Fibroblast of skin of back (primary cell): ENCODE measurements around the gene ALB. TPM values are rescaled to one million over a fixed set of nuclear protein-coding genes. Genes with fewer than 3 reads are reported as not detected.
"Not testable (repeated sequence)": the region's sequence is repeated elsewhere in the genome, so short reads cannot be mapped to it uniquely, and the experiment has no call there.

Experiments used
- DNase-seq: peaks from one replicate; pipeline ENCODE4 v3.0.0-alpha.2; 2013
- polyA plus RNA-seq, 2 experiments: library from polyadenylated mRNA; unstranded; fragments of 120-200 nt; gene quantifications; one replicate each; pipeline ENCODE4 v1.2.1, GENCODE V29; 2013; ENCODE audit not compliant: insufficient read length in 2 of 2

Gene ALB
- 0.44 TPM for polyA plus RNA-seq (2013, experiment 1 of 2; ENCODE audit: insufficient read length)
- polyA plus RNA-seq (2013, experiment 2 of 2; ENCODE audit: insufficient read length): 0.25 TPM

GRCh38 chr4:73404042-73404441 is at the start of gene ALB:
Gene ALB, plus strand, starts transcription at chr4:73404287. Its CDS starts 41 bp downstream, at chr4:73404328.
- DNase-seq: no peak

- DNase-seq: not testable (repeated sequence)
These were observed 46.9 kb upstream of the ALB start for GRCh38 chr4:73357174-73357573.

- DNase-seq: not testable (repeated sequence)
These were observed 34.4 kb upstream of the ALB start for GRCh38 chr4:73369506-73370199.

- no peak for DNase-seq
These were observed 28.8 kb upstream of the ALB start for GRCh38 chr4:73375328-73375741.

- DNase-seq: no peak
These were observed 27.8 kb upstream of the ALB start for GRCh38 chr4:73376251-73376650.

- DNase-seq: no peak
These were observed 27.1 kb upstream of the ALB start for GRCh38 chr4:73376976-73377375.

GRCh38 chr4:73378887-73379286 is 25.2 kb upstream of the ALB start:
- no peak for DNase-seq

GRCh38 chr4:73379946-73380345 is 24.1 kb upstream of the ALB start:
- DNase-seq: no peak

- DNase-seq: no peak
These were observed 22.9 kb upstream of the ALB start for GRCh38 chr4:73381214-73381613.

GRCh38 chr4:73383452-73383851 is 20.6 kb upstream of the ALB start:
- no peak for DNase-seq

- no peak for DNase-seq
These were observed 16.5 kb upstream of the ALB start for GRCh38 chr4:73387552-73387951.

GRCh38 chr4:73388887-73389286 is 15.2 kb upstream of the ALB start:
- DNase-seq: no peak

- DNase-seq: not testable (repeated sequence)
These were observed 14.4 kb upstream of the ALB start for GRCh38 chr4:73389663-73390062.

- no peak for DNase-seq
These were observed 12.3 kb upstream of the ALB start for GRCh38 chr4:73391774-73392173.

GRCh38 chr4:73392936-73393335 is 11.2 kb upstream of the ALB start:
- DNase-seq: no peak

GRCh38 chr4:73396304-73396703 is 7.8 kb upstream of the ALB start:
- DNase-seq: no peak

GRCh38 chr4:73396993-73397972 is 6.8 kb upstream of the ALB start:
- DNase-seq: no peak

- DNase-seq: no peak
These were observed 2.7 kb upstream of the ALB start for GRCh38 chr4:73401412-73401811.

GRCh38 chr4:73404457-73404856 is 370 bp downstream of the ALB start:
- DNase-seq: no peak

GRCh38 chr4:73405138-73405537 is 1.1 kb downstream of the ALB start:
- DNase-seq: no peak

GRCh38 chr4:73406548-73406875 is 2.4 kb downstream of the ALB start:
- no peak for DNase-seq

- DNase-seq: no peak
These were observed 3.2 kb downstream of the ALB start for GRCh38 chr4:73407227-73407673.

- no peak for DNase-seq
These were observed 4.2 kb downstream of the ALB start for GRCh38 chr4:73408181-73408867.
